NCI-H1105 treated with DMSO at 0.1 percent for 48 hours (cell line): Measurements from ENCODE around the gene UQCRC1.

Source experiments
- DNase-seq: peaks from one replicate; lab custom pipeline; 2025; lab: John Stamatoyannopoulos, UW

The UQCRC1 gene

DNA sequence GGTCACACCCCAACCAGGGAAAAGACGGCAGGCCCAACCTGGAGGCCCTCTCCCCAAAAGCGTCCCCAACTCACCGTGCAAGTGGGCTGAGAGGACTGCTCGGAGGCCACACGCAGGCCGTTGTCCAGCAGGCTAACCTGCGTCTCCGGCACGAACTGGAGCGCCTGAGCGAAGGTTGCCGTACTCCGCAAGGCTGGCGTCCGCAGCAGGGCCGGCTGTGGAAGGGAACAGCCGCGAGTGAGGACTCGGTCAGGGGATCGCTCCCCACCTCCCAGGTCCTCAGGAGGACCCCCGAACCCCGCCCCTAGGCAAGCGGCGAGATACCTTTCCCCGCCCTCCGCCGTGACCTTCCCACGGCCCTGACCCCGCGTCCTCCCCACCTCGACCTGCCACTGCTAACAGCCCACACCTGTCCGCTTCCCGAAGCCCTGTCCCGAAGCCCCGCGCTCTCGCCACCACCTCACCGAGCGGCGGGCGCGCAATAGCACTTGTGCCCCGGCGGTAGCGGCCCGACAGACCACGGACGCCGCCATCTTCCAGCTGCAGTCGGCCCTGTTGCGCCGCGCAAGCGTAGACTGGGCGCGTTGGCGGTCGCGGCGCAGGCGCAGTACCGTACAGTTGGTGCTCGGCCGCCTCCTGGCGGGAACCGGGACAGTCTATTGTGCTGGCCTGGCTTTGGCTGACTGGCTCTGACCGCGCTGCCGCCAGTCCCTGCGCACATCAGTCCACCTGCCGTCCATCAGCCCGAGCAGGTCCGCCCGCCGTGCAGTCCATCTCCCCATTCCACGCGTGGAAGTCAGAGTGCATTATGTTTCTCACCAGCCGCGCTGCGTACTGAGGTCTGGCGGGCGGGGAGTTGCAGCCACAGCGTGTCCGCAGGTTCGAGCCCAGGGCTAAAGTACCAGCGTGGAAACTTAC lies at the start of gene UQCRC1:
UQCRC1 (minus strand) TSS at position 559 of the 918 bp plus-strand sequence; CDS start at position 533, 26 bp downstream.
- peak; percentile 84 for DNase-seq

DNA sequence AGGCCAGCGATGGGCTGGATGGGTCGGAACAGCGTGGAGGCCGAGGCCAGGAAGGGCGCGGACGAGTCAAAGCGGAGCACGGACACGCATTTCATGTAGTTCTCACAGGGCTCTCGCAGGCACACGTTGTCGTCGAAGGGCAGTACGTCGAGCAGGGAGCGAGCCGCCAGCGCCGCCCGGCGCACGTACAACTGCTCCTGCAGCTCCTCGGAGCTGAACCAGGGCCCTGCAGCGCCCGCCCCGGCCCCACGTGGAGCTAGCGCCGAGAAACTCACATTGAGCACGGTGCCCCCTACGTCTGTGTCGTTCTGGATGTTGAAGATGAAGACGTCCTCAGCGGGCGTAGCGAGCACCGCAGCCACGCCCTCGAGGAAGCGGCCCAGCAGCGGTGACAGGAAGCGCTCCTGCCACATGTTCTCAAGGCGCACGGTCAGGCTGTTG lies 47.4 kb upstream of the UQCRC1 start:
- no peak for DNase-seq

GRCh38 chr3:48656061-48656840 lies 46.8 kb upstream of the UQCRC1 start:
- no peak for DNase-seq

DNA sequence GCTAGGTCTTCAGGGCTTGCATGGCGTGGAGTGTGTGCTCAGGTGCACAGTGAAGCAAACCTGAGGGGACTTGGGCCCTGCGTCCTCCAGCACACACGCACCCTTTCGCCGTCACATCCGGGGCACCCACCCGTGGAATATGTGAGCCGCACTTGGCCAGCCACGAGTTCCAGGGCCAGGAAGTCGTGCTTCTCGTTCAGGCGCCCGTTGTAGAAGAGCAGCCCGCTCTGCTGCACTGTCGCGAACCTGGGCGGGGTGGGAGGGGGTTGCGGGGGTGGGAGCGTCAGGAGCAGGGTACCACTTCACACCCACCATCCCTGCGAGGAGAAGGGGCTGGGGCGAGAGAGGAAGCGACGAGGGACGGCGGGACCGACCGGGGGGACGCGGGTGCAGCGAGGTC lies 46.2 kb upstream of the UQCRC1 start:
- DNase-seq: no peak

DNA sequence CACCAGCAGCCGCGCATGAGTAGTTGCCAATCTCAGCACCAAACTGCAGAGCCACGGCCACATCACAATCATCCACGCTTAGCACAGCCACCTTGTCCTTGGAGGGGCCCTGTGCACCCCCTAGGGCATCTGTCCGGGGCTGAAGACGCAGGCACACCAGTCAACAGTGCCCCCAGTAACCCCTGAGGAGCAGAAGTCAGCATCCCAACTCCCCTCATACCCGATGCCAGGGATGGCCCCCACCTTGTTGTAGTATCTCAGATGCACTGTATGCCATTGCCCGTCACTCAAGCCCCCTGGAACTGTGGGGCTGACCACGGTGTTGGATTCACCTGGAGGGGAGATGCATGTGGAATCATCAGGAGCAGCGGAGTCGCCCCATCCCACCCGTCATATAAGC lies 45.6 kb upstream of the UQCRC1 start:
- no peak for DNase-seq

GRCh38 chr3:48652923-48653715 lies 43.7 kb upstream of the UQCRC1 start:
- DNase-seq: no peak

DNA sequence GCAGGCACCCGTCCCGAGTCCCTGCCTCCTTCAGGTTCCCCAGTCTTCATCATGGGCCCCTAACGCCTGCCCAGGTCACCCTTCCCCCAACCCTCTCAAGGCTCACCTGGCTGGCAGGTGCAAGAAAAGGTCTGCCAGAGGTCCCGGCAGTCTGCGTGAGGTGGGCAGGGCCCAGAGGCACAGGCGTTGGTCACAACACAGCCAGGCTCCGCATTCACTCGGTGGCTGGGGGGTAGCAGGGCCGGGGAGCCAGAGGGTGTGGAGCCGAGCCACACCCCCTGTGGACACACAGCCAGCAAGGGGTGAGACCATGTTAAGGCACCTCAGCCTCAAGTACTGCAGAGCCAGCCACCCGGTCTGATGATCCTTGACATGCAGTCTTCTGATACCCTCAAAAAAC lies 42.3 kb upstream of the UQCRC1 start:
- DNase-seq: no peak

GRCh38 chr3:48650723-48651122 lies 41.3 kb upstream of the UQCRC1 start:
- DNase-seq: no peak

GRCh38 chr3:48648188-48648850 lies 38.9 kb upstream of the UQCRC1 start:
- DNase-seq: no peak

DNA sequence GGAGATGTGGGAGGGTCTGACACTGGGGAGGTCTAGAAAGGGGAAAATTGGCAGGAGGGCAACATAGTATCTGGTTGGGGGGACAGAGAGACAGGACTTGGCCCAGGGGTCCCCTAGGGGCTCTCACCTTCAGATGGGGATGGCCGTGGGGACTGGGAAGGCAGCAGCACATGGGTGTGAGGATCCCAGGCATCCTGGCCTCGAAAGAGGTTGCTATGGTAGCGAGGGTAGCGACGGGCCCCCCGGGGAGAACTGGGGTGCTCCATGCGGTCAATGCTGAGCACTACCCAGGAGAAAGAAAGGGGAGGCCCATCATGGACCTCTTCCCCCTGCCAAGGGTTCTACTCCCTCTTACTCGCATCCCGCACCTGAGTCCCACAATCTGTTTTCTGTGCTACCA lies 38.3 kb upstream of the UQCRC1 start:
- no peak for DNase-seq

DNA sequence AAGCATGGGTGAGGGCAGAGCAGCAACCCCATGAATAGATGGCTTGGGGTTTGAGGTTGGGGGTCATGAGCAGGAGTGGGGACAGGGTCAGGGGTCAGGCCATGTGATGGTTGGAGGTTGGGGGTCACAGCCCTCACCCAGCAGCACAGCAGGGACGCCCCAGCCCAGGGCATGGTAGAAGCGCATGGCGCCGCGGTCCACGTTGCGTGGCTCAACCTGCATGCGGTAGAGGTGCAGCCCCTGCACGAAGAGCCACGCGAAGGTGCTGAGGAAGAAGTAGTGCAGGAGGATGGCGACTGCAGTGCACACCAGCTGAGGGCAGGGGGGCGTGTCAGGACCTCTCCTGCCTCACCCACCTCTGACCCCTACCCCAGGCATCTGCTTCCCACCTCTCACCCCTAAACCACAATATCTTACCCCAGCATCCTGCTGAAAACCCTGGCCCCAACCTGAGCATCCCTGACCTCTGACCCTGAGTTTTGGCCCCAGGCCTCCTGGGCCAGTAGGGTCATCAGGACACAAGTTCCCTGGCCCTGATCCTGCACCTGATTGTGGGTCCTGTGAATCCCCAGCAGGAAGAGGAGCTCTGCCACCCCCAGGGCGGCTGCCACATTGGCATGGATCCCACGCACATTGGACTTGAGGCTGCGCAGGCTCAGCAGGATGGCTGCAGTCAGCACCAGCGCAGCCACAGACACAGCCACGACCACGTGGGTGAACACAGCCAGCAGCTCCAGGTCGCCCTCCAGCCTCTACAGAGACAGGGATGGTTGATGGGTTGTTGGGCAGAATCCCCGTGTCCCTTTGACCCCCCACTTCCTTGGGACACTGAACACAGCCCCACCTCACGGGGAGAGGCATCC lies 35.7 kb upstream of the UQCRC1 start:
- DNase-seq: no peak

- DNase-seq: no peak
Observed at GRCh38 chr3:48642605-48643004, 33.2 kb upstream of the UQCRC1 start.

GRCh38 chr3:48641396-48641795 lies 31.9 kb upstream of the UQCRC1 start:
- no peak for DNase-seq

DNA sequence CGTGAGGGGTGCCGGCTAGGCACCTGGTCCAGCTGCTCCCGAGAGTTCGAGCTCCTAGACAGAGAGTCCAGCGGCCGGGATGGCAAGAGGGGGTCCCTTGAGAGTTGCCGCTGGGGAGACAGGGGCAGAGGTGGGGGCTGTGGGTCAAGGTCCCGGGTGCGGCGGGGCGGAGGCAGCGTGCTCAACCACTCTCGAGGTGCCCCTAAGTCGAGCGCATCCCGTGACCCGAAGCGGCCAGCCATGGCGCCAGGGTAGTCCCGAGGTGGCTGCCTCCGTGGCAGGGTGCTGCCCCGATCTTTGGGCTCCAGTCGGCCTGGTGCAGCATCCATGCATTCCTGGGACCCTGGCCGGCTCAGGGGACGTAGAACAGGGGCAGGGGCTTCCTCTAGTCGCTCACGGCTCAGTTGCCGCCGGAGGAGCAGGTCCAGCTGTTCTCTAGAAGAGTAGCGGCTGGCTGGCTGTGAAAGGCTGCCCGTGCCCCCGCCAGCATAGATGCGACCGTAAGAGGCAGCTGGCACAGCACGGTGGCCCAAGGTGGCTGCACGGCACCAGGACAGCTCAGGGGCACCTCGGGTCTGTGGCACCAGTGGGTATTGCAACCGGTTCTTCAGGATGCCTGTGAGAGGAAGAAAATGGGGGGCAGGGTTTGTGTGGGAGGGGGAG lies 30.6 kb upstream of the UQCRC1 start:
- no peak for DNase-seq

- DNase-seq: no peak
Observed at GRCh38 chr3:48637305-48637704, 27.9 kb upstream of the UQCRC1 start.

- no peak for DNase-seq
Observed at GRCh38 chr3:48636149-48636655, 26.8 kb upstream of the UQCRC1 start.

DNA sequence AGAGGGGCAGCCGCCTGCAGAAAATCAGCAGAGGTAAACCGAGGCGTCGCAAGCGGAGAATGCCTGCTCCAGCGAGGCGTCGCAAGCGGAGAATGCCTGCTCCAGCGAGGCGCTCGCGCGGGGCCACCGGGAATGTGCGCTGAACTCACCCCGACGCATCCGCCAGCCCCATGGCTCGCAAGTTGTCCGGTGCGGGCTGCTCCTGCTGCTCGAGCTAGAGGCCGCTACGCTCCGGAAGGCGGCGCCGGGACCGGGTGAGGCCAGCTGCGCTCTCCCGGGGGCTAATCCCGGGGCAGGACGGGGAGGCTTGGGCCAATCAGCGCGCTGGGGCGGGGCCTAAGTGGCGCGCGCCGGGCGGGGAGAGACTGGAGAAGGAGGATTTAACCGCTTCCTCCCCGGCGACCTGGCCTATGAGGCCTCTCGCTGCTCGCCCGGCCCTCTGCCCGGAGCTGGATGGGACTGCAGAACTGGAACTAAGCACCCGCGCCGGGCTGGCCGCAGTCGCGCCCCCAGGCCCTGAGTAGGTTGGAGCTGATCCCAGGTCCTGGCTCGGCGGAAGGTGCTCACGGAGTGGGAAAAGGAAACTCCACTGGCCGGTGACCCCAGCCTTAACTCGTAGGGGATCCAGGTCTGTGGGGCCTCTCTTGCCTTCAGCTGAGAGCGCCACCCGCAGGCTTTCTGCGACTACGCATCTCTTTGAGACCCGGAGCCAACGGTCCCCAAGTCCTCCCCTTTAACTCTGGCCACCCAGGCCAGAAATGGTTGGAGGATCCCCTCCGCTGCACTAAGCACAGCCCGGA lies 26.0 kb upstream of the UQCRC1 start, which contains the start of gene SLC26A6:
SLC26A6 (minus strand) TSS at position 240 of the 800 bp plus-strand sequence; CDS start at position 172, 68 bp downstream.
- DNase-seq: peak; percentile 76

DNA sequence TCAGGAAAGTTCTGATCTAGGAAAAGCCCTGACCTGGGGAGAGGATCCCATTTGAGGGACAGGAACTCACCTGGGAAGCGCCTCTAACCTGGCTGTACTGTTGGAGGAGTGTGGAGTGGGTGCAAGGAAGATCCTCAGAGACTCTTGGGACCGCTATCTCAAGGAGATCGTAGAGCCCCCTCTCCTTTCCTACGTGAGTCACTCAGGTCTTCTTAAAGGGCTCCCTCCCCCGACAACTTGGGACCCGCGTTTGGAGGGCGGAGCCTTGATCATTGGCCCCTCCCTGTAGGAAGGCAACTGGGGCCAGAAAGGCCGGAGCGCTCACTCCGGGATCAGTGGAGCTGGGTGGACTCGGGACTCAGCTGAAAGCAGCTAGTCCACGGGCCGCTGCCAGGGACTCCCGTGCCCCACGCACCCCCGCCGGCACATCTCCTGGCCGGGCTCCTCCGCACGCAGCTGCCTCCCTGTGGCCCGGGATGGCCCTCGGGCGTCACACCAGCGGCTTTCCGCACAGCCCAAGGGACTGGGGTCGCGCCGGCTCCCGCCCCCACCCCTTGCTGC lies 25.3 kb upstream of the UQCRC1 start:
- DNase-seq: no peak

GRCh38 chr3:48633743-48634142 lies 24.3 kb upstream of the UQCRC1 start:
- DNase-seq: no peak
